Activated CD4-positive, alpha-beta T cell treated with anti-CD3 and anti-CD28 coated beads for 1 hour (primary cell): ENCODE results near the gene TTC28.
"Not testable (repeated sequence)": the region's sequence is repeated elsewhere in the genome, so short reads cannot be mapped to it uniquely, and the experiment has no call there.

ENCODE experiments used
- DNase-seq: peaks from one replicate; pipeline ENCODE4 v3.0.0-alpha.2; 2020

Gene TTC28

GRCh38 chr22:28220626-28221363, 458.8 kb downstream of the TTC28 start:
- no peak for DNase-seq

- no peak for DNase-seq
Measured at GRCh38 chr22:28217277-28217676, 462.4 kb downstream of the TTC28 start.

GRCh38 chr22:28214750-28215149, 464.9 kb downstream of the TTC28 start:
- not testable (repeated sequence) for DNase-seq

GRCh38 chr22:28209457-28209856, 470.2 kb downstream of the TTC28 start:
- DNase-seq = not testable (repeated sequence)

- DNase-seq = no peak
Measured at GRCh38 chr22:28208787-28209186, 470.9 kb downstream of the TTC28 start.

- no peak for DNase-seq
Measured at GRCh38 chr22:28208036-28208435, 471.6 kb downstream of the TTC28 start.

GRCh38 chr22:28207281-28208030, 472.2 kb downstream of the TTC28 start:
- DNase-seq = no peak

GRCh38 chr22:28205926-28206325, 473.7 kb downstream of the TTC28 start:
- DNase-seq = no peak

GRCh38 chr22:28204382-28204781, 475.3 kb downstream of the TTC28 start:
- no peak for DNase-seq

GRCh38 chr22:28203286-28203685, 476.4 kb downstream of the TTC28 start:
- no peak for DNase-seq

GRCh38 chr22:28198692-28199091, 480.9 kb downstream of the TTC28 start:
- no peak for DNase-seq

- DNase-seq = not testable (repeated sequence)
Measured at GRCh38 chr22:28191571-28191970, 488.1 kb downstream of the TTC28 start.

- no peak for DNase-seq
Measured at GRCh38 chr22:28188178-28188879, 491.3 kb downstream of the TTC28 start.

GRCh38 chr22:28187612-28188011, 492.0 kb downstream of the TTC28 start:
- DNase-seq = no peak

- DNase-seq = no peak
Measured at GRCh38 chr22:28186641-28187040, 493.0 kb downstream of the TTC28 start.

GRCh38 chr22:28185130-28185529, 494.5 kb downstream of the TTC28 start:
- DNase-seq = no peak

- DNase-seq = no peak
Measured at GRCh38 chr22:28183078-28183860, 496.4 kb downstream of the TTC28 start.

- no peak for DNase-seq
Measured at GRCh38 chr22:28180804-28181731, 498.6 kb downstream of the TTC28 start.

GRCh38 chr22:28179392-28179791, 500.2 kb downstream of the TTC28 start:
- no peak for DNase-seq

- DNase-seq = no peak
Measured at GRCh38 chr22:28175730-28176492, 503.7 kb downstream of the TTC28 start.

- no peak for DNase-seq
Measured at GRCh38 chr22:28174509-28174908, 505.1 kb downstream of the TTC28 start.
